DMS53 treated with DMSO at 0.1 percent for 48 hours (cell line): ENCODE results near the gene ZNF823.
"Not testable (repeated sequence)": the region's sequence is repeated elsewhere in the genome, so short reads cannot be mapped to it uniquely, and the experiment has no call there.

ENCODE experiments used
- DNase-seq: peaks from one replicate; lab custom pipeline; 2025; ENCODE audit not compliant: unreplicated experiment; lab: John Stamatoyannopoulos, UW

Gene ZNF823

DNA sequence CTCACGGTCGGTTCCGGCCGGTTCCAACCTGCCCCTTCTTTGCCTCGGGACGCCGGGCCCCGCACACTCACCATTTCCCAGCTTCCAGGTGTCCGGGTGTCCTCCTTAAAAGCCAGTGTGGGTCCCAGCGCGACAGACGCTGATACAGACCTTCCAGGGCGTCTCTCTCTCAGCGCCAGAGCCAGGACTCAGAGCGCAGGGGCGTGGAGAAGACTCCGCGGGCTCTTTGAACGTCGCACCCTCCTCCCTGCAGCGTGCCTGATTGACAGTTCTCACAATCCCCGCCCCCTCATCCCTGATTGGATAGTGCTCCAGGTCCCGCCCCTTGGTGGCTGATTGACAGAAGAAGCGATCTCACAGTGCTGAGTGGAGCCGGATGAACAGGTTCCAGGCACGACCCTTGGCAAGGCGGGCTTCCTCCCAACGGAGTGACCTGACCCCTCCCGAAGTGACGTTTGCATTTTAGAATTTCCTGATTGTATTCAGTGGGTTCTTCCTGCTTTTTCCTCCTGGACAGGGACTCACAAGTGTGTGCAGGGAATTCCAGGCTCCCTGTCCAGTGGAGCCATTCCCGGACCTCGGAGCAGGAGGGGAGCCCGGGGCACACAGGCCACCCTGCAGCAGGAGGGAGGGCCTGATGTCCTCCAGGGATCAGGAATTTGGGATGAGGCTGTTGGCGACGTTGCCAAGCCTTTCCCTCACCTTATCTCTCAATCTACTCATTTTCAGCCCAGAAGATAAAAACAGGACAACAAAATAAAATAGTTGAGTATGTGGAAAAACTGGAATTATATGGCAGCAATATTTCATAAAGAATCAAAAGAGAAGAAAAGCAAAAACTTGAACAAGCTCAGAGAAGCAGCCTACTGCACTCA is at the start of gene ZNF823:
TSS of gene ZNF823 (minus strand) at position 201 of the 875 bp plus-strand sequence. CDS start at position 74, 127 bp downstream.
- DNase-seq = peak; percentile 95

DNA sequence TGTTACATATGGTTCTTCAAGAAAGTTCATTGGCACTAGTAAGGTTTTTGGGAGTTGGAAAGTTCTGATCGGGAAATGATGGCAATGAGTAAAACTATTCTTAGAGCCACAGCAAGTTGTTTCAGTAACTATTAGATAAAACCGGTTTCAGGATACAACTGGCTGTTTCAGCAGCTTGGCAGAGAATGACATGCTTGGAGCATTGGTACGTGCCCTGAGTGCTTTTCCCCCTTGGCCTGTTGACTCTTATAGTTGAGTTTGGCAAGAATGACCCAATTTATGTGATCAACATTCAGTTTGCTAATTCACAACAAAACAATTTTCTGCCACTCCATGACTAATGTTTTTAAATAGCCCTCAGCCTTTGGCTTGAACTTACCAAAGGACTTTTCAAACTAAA is 48.8 kb upstream of the ZNF823 start:
- DNase-seq = no peak

DNA sequence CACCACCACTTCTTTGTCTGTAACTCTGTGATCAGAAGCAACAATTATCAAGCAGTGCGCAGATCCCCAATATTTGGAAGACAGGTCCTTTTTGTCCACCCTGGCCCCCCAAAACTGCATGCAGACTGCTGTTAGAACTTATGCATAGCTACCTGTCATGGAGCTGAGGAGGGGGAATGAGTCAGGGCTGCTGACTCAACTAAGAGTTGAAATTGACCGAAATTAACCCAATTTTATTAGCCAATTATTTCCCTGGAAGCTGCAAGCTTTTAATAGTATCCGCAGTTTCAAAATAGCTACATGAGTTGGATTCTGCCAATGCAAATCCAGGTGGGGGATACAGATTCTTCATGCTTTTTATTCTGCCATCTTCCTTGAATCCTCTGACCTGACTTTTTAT is 45.6 kb upstream of the ZNF823 start:
- DNase-seq = no peak

DNA sequence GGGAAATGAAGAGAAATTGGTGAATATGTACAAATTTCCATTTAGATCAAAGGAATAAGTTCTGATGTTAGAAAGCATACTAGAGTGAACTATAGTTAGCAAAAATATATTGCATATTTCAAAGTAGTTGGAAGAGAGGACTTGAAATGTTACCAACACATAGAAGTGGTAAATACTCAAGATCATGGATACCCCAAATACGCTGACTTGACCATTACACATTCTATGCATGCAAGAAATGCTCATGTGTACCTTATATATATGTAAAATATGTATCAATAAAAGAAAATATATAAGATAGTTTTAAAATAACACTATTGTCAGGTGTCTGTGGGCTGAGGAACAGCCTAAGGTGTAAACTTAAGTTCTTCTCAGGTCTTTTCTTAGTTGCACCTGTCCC is 45.0 kb upstream of the ZNF823 start:
- no peak for DNase-seq

DNA sequence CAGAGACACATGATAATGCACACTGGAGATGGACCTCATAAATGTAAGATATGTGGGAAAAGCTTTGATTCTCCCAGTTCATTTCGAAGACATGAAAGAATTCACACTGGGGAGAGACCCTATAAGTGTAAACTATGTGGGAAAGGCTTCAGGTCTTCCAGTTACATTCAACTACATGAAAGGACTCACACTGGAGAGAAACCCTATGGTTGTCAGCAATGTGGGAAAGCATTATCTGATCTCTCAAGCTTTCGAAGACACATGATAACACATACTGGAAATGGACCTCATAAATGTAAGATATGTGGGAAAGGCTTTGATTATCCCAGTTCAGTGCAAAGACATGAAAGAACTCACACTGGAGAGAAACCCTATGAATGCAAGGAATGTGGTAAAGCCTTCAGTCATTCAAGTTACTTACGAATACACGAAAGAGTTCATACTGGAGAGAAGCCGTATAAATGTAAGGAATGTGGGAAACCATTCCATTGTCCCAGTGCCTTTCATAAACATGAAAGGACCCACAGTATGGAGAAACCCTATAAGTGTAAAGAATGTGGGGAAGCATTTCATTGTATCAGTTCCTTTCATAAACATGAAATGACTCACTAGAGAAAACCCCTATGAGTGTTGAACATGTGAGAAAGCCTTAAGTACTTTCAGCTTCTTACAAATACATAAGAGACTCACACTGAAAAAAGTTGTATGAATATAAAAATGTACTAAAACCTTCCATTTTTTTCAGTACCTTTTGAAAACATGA is 42.7 kb upstream of the ZNF823 start:
- DNase-seq = no peak

DNA sequence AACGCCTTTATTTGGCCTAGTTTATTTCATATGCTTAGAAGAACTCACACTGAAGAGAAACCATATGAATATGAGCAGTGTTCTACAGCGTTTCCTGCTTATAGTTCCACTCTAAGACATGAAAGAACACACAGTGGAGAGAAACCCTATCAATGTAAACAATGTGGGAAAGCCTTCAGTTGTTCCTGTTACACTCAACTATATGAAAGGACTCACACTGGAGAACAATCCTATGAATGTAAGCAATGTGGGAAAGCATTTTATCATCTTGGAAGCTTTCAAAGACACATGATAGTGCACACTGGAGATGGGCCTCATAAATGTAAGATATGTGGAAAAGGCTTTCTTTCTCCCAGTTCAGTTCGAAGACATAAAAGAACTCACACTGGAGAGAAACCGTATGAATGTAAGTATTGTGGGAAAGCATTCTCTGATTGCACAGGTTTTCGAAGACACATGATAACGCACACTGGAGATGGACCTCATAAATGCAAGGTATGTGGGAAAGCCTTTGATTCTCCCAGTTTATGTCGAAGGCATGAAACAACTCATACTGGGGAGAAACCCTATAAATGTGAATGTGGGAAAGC is 41.8 kb upstream of the ZNF823 start:
- no peak for DNase-seq

DNA sequence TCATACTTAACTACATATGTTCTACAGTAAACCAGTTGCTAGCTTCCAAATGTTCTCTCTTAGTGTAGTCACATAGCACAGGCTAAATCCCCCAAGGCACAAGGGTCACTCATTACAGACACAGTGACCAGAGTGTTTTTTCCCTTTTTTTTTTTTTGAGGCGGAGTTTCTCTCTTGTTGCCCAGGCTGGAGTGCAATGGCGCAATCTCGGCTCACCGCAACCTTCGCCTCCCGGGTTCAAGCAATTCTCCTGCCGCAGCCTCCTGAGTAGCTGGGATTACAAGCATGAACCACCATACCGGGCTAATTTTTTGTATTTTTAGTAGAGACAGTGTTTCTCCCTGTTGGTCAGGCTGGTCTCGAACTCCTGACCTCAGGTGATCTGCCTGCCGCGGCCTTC is 37.9 kb upstream of the ZNF823 start:
- not testable (repeated sequence) for DNase-seq

DNA sequence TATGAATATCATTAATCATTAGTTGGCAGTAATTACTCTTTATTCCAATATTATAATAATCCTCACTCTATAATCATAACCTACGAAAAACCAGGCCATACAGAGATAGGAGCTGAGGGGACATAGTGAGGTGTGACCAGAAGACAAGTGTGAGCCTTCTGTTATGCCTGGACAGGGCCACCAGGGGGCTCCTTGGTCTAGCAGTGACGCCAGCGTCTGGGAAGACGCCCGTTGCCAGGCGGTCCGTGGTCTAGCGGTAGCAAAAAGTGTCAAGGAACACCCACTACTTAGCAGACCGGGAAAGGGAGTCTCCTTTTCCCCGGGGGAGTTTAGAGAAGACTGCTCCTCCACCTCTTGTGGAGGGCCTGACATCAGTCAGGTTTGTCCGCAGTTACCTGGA is 32.8 kb upstream of the ZNF823 start:
- DNase-seq = not testable (repeated sequence)

DNA sequence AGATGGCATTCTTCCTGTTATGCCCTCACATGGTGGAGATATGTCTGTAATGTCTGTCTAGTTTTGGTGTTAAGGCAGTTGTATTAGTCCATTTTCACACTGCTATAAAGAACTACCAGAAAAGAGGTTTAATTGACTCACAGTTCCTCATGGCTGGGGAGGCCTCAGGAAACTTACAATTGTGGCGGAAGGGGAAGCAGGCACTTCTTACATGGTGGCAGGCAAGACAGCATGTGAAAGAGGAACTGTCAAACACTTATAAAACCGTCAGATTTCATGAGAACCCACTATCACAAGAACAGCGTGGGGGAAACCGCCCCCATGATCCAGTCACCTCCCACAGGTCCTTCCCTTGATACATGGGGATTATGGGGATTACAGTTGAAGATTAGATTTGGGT is 31.2 kb upstream of the ZNF823 start:
- DNase-seq = no peak

DNA sequence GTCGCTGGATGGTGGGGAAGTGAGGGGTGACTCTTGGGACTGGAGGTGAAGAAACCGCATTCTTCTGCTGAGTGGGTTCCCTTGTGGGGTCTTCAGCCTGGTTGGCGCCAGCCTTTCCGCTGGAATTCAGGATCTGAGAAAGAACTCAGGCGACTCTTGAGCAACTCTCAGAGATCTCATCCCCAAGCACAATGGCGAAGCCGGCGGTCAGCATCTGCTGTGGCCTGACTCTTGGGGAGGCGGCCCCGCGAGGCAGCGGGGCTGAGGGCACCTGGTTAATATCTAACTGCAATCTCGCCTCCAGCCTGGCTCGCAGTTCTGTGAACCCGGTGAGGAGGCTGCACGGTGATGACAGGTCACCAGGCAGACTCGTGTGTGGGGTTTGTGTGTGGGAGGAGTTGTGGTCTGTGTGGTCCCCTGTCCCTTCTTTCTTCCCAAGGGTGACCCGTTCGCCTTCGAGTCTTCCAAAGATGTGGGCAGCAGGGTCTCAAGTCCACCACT is 28.9 kb upstream of the ZNF823 start:
- DNase-seq = peak; percentile 41

DNA sequence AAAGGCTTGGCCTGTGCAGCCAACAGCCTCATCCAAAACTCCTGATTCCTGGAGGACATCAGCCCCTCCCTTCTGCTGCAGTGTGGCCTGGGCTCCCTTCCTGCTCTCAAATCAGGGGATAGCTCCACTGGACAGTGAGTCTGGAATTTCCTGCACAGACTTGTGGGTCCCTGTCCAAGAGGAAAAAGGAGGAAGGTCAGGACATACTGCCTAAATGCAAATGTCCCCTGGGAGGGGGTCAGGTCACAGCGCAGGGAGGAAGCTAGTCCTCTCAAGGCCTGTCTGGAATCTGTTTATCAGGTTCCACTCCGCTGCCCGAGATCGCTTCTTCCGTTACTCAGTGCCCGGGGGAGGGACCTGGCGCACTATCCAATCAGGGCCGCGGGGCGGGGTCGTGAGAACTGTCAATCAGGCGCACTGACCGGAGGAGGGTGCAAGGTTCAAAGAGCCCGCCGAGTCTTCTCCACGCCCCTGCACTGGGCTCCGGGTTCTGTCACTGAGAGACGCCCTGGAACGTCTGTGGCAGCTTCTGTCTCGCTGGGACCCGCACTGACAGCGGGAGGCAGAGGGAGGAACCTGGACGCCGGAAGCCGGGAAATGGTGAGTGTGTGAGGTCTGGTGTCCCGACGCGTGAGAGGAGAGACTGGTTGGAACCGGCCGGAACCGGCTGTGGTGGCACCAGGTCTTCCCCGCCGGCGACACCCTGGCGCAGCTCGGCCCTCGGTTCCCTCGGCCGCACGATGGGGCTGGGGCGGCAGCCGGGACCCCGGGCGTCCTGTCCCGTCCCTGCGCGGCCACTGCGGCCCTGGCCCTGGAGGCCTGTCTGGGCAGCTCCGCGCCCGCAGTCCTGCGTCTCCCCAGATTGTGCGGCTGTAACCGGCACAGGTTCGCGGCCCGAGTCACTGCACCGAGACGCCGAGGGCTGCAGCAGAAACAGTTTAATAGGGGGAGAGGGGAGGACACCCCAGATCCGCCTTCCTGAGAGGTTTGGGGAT is 28.1 kb upstream of the ZNF823 start, which contains the start of gene ZNF441:
TSS of gene ZNF441 (plus strand) at position 404 of the 995 bp plus-strand sequence. CDS start at position 598, 194 bp downstream.
- DNase-seq = peak; percentile 88

DNA sequence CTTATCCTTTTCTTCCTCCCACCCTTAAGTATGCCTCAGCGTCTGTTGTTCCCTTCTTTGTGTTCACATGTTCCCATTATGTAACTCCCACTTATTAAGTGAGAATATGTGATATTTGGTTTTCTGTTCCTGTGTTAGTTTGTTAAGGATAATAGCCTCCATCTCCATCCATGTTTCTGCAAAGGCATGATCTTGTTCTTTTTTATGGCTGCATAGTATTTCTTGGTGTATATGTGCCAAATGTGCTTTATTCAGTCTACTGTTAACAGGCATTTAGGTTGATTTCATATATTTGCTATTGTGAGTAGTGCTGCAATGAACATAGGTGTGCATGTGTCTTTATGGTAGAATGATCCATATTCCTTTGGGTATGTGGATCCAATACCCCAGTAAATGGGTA is 24.9 kb upstream of the ZNF823 start:
- DNase-seq = no peak

DNA sequence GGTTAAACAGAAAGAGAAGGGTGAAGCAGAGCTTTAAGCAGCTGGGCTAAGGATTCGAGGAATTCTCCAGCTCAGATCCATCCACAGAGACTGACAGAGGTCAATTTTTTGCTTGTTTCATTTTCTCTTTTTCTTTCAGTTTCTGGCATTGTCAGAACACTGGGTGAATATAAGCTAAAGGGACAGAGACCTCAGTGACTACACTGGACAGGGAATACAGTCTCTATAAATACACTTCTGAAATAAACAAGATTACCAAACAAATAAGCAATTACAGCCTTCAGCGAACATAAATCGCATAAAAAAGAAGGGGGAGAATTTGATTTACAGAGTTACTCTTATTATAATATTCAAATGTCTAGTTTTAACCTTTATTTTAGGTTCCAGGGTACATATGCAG is 24.4 kb upstream of the ZNF823 start:
- no peak for DNase-seq

DNA sequence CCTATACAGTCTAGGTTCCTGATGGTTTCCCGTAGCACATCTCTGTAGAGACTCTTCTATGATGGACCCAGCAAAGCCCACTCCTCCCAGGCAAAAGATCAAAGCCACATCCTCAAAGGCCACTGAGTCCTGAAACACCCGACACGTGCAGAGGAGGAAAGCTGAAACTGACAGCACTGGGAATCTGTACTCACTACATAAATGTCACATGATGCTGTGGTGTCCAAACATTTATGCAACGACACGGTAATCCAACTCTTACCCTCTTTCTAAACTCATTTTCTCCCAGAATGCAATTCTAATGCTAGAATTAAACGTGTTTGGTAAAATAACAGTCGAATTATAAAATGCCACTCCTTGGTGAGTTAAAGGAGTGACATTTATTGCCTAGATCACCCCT is 21.1 kb upstream of the ZNF823 start:
- DNase-seq = no peak

DNA sequence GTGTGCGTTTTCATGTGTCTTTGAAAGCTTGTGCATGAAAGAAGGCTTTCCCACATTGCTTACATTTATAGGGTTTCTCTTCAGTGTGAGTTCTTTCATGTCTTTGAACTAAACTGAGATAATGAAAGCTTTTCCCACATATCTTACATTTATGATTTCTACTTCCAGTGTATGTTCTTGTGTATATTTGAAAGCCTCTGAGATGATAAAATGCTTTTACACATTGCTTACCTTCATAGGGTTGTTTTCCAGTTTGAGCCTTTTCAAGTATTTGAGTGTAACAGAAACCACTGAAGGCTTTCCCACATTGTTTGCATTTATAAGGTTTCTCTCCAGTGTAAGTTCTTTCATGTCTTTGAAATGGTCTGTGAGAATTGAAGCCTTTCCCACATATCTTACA is 18.2 kb upstream of the ZNF823 start:
- no peak for DNase-seq

DNA sequence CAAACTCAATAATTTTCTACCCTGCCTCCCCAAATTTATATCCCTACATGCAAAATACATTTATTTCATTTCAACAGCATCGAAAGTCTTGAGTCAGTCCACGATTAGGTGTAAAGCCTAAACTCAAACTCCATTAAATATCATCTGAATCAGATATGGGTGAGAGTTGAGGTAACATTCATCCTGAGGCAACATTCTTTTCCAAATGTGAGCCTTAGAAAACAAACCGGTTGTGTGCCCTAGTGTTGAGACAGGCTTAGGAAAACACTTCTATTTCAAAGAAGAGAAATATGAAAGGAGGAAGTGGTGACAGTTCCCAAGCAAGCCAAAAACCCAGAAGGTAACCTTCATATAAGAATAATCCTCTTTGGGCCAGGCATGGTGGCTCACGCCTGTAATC is 15.9 kb upstream of the ZNF823 start:
- no peak for DNase-seq

DNA sequence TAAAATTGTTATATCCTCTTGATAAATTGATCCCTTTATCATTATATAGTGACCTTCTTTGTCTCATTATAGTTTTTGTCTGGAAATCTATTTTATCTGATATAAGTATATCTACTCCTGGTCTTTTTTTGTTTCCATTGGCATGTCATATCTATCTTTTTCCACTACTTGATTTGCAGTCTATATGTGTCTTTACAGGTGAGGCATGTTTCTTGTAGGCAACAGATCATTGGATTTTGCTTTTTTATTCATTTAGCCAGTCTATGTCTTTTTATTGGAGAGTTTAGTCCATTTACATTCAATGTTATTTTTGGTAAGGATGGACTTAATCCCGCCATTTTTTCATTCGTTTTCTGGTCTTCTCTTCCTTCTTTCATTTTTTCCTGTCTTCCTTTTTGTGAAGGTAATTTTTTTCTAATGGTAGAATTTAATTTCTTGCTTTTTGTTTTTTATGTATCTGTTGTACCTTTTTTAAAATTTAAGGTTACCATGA is 13.5 kb upstream of the ZNF823 start:
- no peak for DNase-seq

DNA sequence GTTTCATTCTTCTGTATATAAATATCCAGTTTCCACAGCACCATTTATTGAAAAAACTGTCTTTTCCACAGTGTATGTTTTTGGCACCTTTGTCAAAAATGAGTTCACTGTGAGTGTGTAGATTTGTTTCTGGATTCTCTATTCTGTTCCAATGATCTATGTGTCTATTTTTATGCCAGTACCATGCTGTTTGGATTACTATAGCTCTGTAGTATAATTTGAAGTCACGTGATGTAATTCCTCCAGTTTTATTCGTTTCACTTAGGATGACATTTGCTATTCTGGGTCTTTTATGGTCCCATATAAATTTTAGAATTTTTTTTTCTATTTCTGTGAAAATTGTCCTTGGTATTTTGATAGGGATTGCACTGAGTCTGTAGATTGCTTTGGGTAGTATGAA is 11.0 kb upstream of the ZNF823 start:
- no peak for DNase-seq

DNA sequence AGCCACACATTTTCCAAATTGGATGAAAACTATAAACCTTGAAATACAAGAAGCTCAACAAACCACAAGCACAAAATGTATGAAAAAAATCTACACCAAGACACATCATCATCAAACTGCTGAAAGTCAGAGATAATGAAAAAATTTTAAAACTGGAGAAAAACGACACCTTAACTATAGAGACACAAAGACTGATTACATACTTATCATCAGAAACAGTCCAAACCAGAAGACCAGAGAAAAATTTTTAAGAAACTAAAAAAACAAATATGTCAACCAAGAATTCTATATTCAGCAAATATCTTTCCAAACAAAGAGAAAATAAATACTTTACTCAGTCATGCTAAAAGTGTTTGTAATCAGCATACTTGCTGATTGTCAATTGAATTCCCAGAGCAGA is 8.5 kb upstream of the ZNF823 start:
- DNase-seq = no peak

DNA sequence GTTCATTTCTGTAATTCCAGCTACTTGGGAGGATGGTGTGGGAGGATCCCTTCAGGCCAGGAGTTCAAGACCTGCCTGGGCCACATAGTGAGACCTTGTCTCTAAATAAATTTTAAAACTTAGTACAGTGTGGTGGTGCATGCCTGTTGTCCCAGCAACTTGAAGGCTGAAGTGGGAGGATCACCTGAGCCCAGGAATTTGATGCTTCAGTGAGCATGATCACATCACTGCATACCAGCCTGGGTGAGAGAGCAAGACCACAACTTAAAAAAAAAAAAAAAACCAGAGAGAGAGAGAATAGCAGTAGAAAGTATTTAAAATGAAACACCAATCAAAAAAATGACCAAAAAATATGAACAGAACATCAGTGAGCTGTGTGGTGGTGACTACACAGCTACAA is 7.1 kb upstream of the ZNF823 start:
- DNase-seq = no peak
